ENCODE results near the gene SHOX.
"Not testable (repeated sequence)": the region's sequence is repeated elsewhere in the genome, so short reads cannot be mapped to it uniquely, and the experiment has no call there.

SHOX gene

GRCh38 chrX:637660-638481, 7.3 kb downstream of the SHOX start:
- no peak for DNase-seq (ENCODE audit: low spot score)

GRCh38 chrX:638482-639131, 8.0 kb downstream of the SHOX start:
- DNase-seq (ENCODE audit: low spot score), result no peak

- DNase-seq (ENCODE audit: low spot score), result no peak
These were observed 8.6 kb downstream of the SHOX start for GRCh38 chrX:639151-639550.

DNA sequence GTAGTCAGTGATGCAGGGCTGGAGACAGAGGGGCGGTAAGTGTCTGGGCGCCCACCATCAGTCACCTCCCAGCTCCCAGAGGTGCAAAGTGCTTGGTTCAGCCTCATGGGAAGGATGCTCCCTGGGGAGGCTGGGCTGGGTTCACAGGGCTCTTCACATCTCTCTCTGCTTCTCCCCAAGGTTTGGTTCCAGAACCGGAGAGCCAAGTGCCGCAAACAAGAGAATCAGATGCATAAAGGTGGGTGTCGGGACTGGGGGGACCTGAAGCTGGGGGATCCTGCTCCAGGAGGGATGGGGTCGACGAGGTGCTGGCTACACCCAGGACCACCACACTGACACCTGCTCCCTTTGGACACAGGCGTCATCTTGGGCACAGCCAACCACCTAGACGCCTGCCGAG, 10.1 kb downstream of the SHOX start:
- DNase-seq (ENCODE audit: low spot score), result no peak

DNA sequence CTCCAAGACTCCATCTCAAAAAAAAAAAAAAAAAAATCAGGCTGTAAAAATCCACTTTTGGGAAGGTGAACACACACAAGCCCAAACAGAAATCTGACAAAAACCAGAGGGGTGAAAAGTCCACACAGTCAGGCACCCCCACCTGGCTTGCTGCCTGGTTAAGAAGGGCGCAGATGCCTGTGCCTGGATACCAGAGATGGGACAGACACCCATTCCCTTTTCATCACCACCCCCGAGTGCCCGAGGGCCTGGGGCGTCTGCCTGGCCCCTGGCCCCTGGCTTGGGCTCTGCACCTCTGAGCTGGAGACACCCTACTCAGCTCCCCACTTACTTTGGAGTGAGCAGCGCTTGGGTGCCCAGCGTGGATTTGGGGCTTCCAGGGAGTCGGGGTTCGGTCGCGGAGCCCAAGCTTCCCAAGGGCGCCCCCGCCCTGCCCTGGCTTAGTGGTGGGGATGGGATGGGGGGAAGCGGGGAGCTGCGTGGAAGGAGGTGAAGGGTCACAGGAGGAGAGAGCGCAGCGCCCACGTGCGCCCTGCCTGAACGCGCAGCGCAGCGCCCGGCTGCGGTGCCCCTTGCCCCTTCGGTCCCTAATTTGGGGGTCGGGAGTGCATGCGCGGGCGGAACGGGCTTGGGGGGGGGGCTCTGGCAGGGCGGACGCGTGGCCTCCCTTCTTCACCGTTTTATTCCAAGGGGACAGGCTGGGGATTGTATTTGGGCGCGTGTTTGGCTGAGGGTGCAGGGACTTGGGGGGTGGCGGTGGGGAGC, 11.3 kb downstream of the SHOX start:
- DNase-seq (ENCODE audit: low spot score), result no peak

GRCh38 chrX:642436-643240, 12.0 kb downstream of the SHOX start:
- no peak for DNase-seq (ENCODE audit: low spot score)

GRCh38 chrX:643241-643595, 12.6 kb downstream of the SHOX start:
- no peak for DNase-seq (ENCODE audit: low spot score)

- no peak for DNase-seq (ENCODE audit: low spot score)
These were observed 13.3 kb downstream of the SHOX start for GRCh38 chrX:643911-644303.

GRCh38 chrX:644304-645281, 14.0 kb downstream of the SHOX start:
- no peak for DNase-seq (ENCODE audit: low spot score)

DNA sequence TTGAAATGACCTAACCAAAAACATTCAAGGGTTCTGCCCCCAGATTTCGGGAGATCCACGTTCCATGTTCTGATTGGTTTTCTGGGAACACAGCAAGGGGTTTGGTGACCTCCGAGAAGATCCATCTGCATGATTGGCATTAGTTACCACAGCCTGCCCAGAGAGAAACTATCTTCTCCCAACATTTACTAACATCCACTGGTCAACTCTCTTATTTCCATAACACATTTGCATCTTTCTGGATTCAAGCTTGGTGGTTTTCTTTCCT, 15.6 kb downstream of the SHOX start:
- DNase-seq (ENCODE audit: low spot score), result no peak

DNA sequence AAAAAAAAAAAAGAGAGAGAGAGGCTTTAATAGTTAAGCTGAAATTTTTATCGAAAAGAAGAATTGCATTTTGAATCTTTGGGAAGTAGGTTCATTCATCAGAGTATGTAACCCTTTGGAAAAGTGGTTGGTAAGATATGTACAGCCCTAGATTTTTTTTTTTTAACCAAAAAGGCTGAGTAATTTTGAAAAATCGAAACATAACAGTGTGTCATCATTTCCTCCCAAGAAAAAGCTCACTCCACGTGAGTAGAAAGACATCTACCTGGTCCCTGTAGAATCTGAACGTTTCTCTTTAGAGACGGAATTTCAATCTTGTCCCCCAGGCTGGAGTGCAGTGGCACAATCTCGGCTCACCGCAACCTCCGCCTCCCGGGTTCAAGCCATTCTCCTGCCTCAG, 16.2 kb downstream of the SHOX start:
- DNase-seq (ENCODE audit: low spot score), result no peak

DNA sequence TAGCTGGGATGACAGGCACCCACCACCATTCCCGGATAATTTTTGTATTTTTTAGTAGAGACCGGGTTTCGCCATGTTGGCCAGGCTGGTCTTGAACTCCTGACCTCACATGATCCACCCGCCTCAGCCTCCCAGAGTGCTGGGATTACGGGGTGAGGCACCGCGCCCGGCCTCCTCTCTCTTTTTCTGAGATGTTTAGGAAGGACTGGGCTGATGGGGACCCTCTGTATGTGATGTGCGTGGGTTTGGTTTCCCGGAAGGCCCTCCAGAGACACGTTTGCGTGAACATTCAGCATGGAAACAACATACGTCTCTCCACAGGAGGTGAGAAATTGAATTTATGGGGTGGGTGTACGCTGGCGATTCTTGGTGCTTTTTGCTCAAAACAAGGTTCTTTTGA, 18.6 kb downstream of the SHOX start:
- no peak for DNase-seq (ENCODE audit: low spot score)

GRCh38 chrX:650324-650723, 19.7 kb downstream of the SHOX start:
- no peak for DNase-seq (ENCODE audit: low spot score)

- DNase-seq (ENCODE audit: low spot score), result no peak
These were observed 20.2 kb downstream of the SHOX start for GRCh38 chrX:650811-651210.

- DNase-seq (ENCODE audit: low spot score), result not testable (repeated sequence)
These were observed 21.3 kb downstream of the SHOX start for GRCh38 chrX:651922-652321.

- DNase-seq (ENCODE audit: low spot score), result no peak
These were observed 21.8 kb downstream of the SHOX start for GRCh38 chrX:652341-652741.

GRCh38 chrX:653306-653705, 22.7 kb downstream of the SHOX start:
- no peak for DNase-seq (ENCODE audit: low spot score)

DNA sequence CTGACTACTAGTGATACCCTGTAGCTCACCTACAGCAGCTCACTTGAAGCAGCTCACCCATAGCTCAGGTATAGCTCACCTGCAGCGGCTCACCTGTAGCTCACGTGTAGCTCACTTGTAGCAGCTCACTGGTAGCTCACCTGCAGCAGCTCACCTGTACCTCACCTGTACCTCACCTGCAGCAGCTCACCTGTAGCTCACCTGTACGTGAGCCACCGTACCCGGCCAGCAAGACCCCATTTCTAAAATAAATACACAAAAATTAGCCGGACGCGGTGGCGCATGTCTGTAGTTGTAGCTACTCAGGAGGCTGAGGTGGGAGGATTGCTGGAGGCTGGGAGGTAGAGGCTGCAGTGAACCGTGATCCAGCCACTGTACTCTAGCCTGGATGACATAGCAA, 30.6 kb downstream of the SHOX start:
- no peak for DNase-seq (ENCODE audit: low spot score)

GRCh38 chrX:662126-662525, 31.5 kb downstream of the SHOX start:
- DNase-seq (ENCODE audit: low spot score), result no peak

GRCh38 chrX:663841-664240, 33.2 kb downstream of the SHOX start:
- no peak for DNase-seq (ENCODE audit: low spot score)

Data from HuH-7 (cell line).